ENCODE results near the gene PAX7. TPM values are rescaled to one million over a fixed set of nuclear protein-coding genes. Genes with fewer than 3 reads are reported as not detected.
A peak's percentile ranks its signal among the peaks of the same experiment; 100 is the strongest.

PAX7 gene
- polyA plus RNA-seq, 1 donor from 2014 or later: not detected

DNA sequence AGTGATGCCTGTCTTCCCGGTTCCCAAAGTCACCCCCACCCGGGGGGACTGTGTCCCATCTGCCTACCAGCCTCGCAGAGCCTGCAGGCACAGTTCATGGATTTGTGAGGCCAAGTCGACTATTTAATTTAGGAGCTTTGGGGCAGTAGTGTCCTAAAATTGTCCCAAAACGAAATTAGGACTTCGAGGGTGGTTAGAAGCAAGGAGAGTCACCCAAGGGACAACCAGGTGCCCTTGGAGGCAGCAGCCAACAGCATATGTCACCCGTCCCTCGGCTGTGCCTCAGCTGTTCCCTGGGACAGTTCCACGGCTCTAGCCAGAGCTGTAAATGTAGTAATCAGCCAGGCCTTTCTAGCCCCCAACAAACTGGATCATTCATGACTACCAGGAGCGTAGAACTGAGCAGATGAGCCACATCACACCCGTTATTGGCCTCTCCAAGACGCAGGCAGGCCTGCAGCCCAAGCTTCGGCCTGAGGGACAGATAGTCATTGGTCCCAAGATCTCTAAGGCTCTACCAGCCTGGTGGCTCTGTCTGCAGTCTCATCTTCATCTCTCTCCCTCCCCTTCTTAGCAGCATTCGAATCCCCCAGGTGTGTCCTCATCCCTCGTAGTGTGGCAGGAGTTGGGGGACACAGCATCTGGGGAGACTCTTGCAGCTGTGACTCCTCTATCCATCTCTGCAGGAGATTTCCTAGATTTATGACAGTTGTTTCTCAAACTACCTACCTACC is 2.9 kb downstream of the PAX7 start:
- Histone ChIP-seq H3K9ac (ENCODE audit: low read length) (no peak overlapping the region), H4K20me1 (ENCODE audit: insufficient read depth) (no peaks in the 10 kb centered on the region), H2AFZ (ENCODE audit: low read depth, low read length) (no peak overlapping the region), H3K36me3 (ENCODE audit: insufficient read depth, low read length) (no peaks in the 10 kb centered on the region), H3K4me3 (ENCODE audit: low read length) (no peak overlapping the region), H3K27ac (ENCODE audit: low read length) (no peak overlapping the region), H3K27me3 (ENCODE audit: insufficient read depth, low read depth, low read length) (peaks cover 100% of the 10 kb centered on the region), H3F3A (ENCODE audit: insufficient read depth, low read length, poor library complexity, severe bottlenecking) (no peaks in the 10 kb centered on the region), H3K4me2 (ENCODE audit: low read length) (no peak overlapping the region), H3K9me2 (ENCODE audit: insufficient read depth, low read length) (no peaks in the 10 kb centered on the region), H3K9me3 (ENCODE audit: low read length) (no peaks in the 10 kb centered on the region), H3K79me2 (replicated peaks; ENCODE audit: insufficient read depth, low read length) (no peaks in the 10 kb centered on the region)
- TF ChIP-seq POLR2AphosphoS5 (IDR thresholded peaks at IDR 0.05) (peak; percentile 74), EZH2 (IDR thresholded peaks at IDR 0.05; ENCODE audit: borderline replicate concordance, insufficient read depth, low read length, poor library complexity, severe bottlenecking) (no peak), RAD21 (conservative IDR thresholded peaks at IDR 0.05) (no peak), SMC3 (conservative IDR thresholded peaks at IDR 0.05; ENCODE audit: poor library complexity) (no peak), EP300 (conservative IDR thresholded peaks at IDR 0.05; ENCODE audit: poor library complexity, severe bottlenecking) (no peak)
- TF ChIP-seq, protein P1, sequence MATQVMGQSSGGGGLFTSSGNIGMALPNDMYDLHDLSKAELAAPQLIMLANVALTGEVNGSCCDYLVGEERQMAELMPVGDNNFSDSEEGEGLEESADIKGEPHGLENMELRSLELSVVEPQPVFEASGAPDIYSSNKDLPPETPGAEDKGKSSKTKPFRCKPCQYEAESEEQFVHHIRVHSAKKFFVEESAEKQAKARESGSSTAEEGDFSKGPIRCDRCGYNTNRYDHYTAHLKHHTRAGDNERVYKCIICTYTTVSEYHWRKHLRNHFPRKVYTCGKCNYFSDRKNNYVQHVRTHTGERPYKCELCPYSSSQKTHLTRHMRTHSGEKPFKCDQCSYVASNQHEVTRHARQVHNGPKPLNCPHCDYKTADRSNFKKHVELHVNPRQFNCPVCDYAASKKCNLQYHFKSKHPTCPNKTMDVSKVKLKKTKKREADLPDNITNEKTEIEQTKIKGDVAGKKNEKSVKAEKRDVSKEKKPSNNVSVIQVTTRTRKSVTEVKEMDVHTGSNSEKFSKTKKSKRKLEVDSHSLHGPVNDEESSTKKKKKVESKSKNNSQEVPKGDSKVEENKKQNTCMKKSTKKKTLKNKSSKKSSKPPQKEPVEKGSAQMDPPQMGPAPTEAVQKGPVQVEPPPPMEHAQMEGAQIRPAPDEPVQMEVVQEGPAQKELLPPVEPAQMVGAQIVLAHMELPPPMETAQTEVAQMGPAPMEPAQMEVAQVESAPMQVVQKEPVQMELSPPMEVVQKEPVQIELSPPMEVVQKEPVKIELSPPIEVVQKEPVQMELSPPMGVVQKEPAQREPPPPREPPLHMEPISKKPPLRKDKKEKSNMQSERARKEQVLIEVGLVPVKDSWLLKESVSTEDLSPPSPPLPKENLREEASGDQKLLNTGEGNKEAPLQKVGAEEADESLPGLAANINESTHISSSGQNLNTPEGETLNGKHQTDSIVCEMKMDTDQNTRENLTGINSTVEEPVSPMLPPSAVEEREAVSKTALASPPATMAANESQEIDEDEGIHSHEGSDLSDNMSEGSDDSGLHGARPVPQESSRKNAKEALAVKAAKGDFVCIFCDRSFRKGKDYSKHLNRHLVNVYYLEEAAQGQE (IDR thresholded peaks at IDR 0.05; ENCODE audit: borderline replicate concordance): no peak
- TF ChIP-seq, protein P2, sequence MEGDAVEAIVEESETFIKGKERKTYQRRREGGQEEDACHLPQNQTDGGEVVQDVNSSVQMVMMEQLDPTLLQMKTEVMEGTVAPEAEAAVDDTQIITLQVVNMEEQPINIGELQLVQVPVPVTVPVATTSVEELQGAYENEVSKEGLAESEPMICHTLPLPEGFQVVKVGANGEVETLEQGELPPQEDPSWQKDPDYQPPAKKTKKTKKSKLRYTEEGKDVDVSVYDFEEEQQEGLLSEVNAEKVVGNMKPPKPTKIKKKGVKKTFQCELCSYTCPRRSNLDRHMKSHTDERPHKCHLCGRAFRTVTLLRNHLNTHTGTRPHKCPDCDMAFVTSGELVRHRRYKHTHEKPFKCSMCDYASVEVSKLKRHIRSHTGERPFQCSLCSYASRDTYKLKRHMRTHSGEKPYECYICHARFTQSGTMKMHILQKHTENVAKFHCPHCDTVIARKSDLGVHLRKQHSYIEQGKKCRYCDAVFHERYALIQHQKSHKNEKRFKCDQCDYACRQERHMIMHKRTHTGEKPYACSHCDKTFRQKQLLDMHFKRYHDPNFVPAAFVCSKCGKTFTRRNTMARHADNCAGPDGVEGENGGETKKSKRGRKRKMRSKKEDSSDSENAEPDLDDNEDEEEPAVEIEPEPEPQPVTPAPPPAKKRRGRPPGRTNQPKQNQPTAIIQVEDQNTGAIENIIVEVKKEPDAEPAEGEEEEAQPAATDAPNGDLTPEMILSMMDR (IDR thresholded peaks at IDR 0.05; ENCODE audit: poor library complexity, severe bottlenecking): no peak

DNA sequence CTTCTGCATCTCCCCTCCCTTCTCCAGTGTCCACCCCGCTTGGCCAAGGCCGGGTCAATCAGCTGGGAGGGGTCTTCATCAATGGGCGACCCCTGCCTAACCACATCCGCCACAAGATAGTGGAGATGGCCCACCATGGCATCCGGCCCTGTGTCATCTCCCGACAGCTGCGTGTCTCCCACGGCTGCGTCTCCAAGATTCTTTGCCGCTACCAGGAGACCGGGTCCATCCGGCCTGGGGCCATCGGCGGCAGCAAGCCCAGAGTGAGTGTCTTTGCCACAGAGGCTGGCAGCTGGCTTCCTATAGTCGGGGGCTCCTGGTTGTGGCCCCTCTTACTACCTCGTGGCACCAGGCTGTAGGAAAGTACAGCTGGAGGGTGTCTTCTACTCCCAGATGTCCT is 3.6 kb downstream of the PAX7 start:
- Histone ChIP-seq H3K27ac (ENCODE audit: low read length) (no peak overlapping the region), H3K27me3 (ENCODE audit: insufficient read depth, low read depth, low read length) (peaks cover 100% of the 10 kb centered on the region), H3K4me3 (ENCODE audit: low read length) (no peak overlapping the region), H3F3A (ENCODE audit: insufficient read depth, low read length, poor library complexity, severe bottlenecking) (no peaks in the 10 kb centered on the region), H3K79me2 (replicated peaks; ENCODE audit: insufficient read depth, low read length) (no peaks in the 10 kb centered on the region), H4K20me1 (ENCODE audit: insufficient read depth) (no peaks in the 10 kb centered on the region), H3K9me2 (ENCODE audit: insufficient read depth, low read length) (no peaks in the 10 kb centered on the region), H3K4me2 (ENCODE audit: low read length) (no peak overlapping the region), H3K9me3 (ENCODE audit: low read length) (no peaks in the 10 kb centered on the region), H3K36me3 (ENCODE audit: insufficient read depth, low read length) (no peaks in the 10 kb centered on the region), H2AFZ (ENCODE audit: low read depth, low read length) (no peak overlapping the region), H3K9ac (ENCODE audit: low read length) (no peak overlapping the region)
- TF ChIP-seq RAD21 (conservative IDR thresholded peaks at IDR 0.05) (no peak), EZH2 (IDR thresholded peaks at IDR 0.05; ENCODE audit: borderline replicate concordance, insufficient read depth, low read length, poor library complexity, severe bottlenecking) (no peak), POLR2AphosphoS5 (IDR thresholded peaks at IDR 0.05) (no peak), SMC3 (conservative IDR thresholded peaks at IDR 0.05; ENCODE audit: poor library complexity) (no peak), MXI1 (conservative IDR thresholded peaks at IDR 0.05; ENCODE audit: poor library complexity, severe bottlenecking) (no peak), EP300 (conservative IDR thresholded peaks at IDR 0.05; ENCODE audit: poor library complexity, severe bottlenecking) (no peak), TAF1 (IDR thresholded peaks at IDR 0.05; ENCODE audit: low read depth) (no peak)
- TF ChIP-seq, protein P1 (IDR thresholded peaks at IDR 0.05; ENCODE audit: borderline replicate concordance): no peak
- TF ChIP-seq, protein P2 (IDR thresholded peaks at IDR 0.05; ENCODE audit: poor library complexity, severe bottlenecking): no peak
